GM18517 (cell line): ENCODE data around the gene CALN1.
"Not testable (repeated sequence)": the region's sequence is repeated elsewhere in the genome, so short reads cannot be mapped to it uniquely, and the experiment has no call there.

Source experiments
- ATAC-seq: cut with Tn5 transposase; IDR thresholded peaks from one replicate; pipeline ENCODE4 v1.9.1; 2021; ENCODE audit warnings: mild to moderate bottlenecking, moderate library complexity; ENCODE audit not compliant: unreplicated experiment

The CALN1 gene

GRCh38 chr7:71828361-71828760, 583.8 kb downstream of the CALN1 start:
- ATAC-seq, result no peak

GRCh38 chr7:71826141-71826540, 586.0 kb downstream of the CALN1 start:
- no peak for ATAC-seq

DNA sequence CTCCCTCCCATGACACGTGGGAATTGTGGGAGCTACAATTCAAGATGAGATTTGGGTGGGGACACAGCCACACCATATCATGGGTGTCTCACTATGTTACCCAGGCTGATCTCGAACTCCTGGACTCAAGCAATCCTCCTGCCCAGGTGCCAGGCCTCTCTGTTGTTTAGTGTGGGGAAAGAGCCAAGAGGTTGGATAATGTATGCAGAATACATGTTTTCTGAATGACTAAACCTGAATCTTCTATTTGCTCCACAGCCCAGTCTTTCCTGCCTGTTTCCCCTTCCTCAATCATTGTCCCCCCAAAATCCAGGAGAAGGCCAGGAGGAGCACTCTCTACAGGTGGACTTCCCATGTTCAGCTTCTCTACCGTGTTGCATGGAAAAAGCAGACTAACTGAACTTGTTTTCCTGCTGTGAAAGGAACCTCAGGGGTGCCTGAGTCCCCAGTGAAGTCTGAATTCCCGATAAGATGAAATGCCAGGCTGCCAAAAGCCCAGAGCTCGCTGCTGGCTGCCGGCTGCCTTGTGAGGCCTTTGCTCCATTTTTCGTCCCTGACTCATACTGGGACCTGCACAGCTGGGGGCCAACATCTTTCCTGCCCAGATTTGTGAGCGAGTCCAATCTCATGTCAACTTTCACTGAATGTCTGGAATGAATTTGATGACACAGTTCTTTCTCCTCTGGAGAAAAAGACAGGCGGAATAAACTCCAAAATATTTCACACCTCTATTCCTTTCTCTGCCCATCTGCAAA, 588.0 kb downstream of the CALN1 start:
- ATAC-seq, result no peak

GRCh38 chr7:71822406-71822805, 589.7 kb downstream of the CALN1 start:
- ATAC-seq, result not testable (repeated sequence)

- ATAC-seq, result no peak
Observed at GRCh38 chr7:71817916-71818315, 594.2 kb downstream of the CALN1 start.

GRCh38 chr7:71808115-71808514, 604.0 kb downstream of the CALN1 start:
- no peak for ATAC-seq

GRCh38 chr7:71804256-71804655, 607.9 kb downstream of the CALN1 start:
- ATAC-seq, result no peak

GRCh38 chr7:71801976-71802375, 610.2 kb downstream of the CALN1 start:
- ATAC-seq, result no peak

DNA sequence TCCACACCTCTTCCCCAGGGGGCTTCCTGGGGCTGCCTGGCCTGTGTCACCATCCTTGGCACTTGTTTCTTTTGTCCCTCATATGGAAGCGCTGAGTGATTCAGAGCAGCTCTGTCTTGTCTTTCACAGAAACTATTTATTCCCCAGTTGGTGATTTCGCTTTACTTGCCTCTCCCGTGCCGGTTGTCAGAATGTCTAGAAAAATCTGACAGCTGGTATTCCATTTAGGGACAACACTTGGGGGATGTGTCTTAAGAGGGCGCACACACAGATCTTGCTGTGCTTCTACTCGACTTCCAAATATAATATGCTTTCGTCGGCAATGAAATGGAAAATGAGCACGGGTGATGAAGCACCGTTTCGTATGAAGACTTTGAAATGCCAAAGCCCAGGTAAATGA, 611.8 kb downstream of the CALN1 start:
- ATAC-seq, result no peak

- ATAC-seq, result no peak
Observed at GRCh38 chr7:71795410-71795809, 616.7 kb downstream of the CALN1 start.

- ATAC-seq, result no peak
Observed at GRCh38 chr7:71793251-71793650, 618.9 kb downstream of the CALN1 start.

- ATAC-seq, result no peak
Observed at GRCh38 chr7:71787513-71787912, 624.6 kb downstream of the CALN1 start.

DNA sequence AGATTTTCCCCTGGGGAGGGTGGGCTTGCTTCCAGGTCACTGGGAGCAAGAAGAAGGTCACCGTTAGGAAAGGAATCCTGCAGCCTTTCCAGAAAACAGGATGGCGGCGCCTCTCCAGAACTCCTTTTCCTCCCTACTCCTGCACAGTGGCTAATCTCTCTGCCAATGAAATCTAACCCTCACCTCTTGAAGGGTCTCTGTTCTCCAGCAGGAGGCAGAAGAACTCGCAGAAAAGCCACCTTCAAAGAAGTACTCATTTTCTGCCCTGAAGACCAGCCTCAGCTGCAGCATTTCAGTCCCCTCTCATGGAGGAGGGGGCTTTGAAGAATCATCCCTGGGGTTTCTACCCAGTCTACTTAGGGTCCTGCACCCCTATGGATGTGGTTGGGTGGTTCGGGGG, 626.9 kb downstream of the CALN1 start:
- ATAC-seq, result no peak

GRCh38 chr7:71784781-71785180, 627.4 kb downstream of the CALN1 start:
- no peak for ATAC-seq

GRCh38 chr7:71784180-71784579, 628.0 kb downstream of the CALN1 start:
- no peak for ATAC-seq

GRCh38 chr7:71783779-71784178, 628.4 kb downstream of the CALN1 start:
- ATAC-seq, result no peak

- ATAC-seq, result no peak
Observed at GRCh38 chr7:71782051-71782450, 630.1 kb downstream of the CALN1 start.

- ATAC-seq, result no peak
Observed at GRCh38 chr7:71780282-71780681, 631.9 kb downstream of the CALN1 start.

DNA sequence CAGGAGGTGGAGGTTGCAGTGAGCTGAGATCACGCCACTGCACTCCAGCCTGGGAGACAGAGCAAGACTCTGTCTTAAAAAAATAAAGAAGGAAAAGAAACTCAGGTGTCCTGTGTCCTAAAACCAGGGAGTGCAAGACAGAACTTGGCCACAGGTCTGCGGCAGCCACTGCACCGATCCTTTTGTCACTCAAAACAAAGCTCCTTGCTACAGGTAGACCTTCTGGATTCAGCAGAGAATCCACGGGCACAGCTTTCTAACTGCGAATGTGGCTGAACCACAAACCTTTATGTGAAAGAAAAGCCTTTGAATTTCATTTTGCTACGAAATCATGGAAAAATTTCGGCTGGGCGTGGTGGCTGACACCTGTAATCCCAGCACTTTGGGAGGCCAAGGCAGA, 634.9 kb downstream of the CALN1 start:
- ATAC-seq, result no peak

- no peak for ATAC-seq
Observed at GRCh38 chr7:71776726-71777125, 635.4 kb downstream of the CALN1 start.

- no peak for ATAC-seq
Observed at GRCh38 chr7:71775648-71776047, 636.5 kb downstream of the CALN1 start.

DNA sequence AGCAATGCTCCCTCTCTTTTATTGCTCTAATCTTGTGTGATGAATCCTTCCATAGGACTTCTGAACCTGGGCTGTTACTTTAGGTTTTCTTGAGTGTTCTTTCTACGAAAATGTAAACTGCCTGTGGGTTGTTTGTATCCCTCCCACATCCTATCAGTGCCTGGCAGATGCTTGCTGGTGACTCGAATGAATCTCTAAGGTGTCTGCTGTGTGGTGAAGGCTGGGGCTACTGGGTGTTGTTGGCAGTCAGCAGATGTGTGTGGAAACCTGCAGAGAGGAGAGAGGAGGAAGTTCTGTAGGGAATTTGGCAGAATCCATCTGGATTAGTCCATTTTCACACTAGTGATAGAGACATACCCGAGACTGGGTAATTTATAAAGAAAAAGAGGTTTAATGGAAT, 639.4 kb downstream of the CALN1 start:
- ATAC-seq, result no peak

DNA sequence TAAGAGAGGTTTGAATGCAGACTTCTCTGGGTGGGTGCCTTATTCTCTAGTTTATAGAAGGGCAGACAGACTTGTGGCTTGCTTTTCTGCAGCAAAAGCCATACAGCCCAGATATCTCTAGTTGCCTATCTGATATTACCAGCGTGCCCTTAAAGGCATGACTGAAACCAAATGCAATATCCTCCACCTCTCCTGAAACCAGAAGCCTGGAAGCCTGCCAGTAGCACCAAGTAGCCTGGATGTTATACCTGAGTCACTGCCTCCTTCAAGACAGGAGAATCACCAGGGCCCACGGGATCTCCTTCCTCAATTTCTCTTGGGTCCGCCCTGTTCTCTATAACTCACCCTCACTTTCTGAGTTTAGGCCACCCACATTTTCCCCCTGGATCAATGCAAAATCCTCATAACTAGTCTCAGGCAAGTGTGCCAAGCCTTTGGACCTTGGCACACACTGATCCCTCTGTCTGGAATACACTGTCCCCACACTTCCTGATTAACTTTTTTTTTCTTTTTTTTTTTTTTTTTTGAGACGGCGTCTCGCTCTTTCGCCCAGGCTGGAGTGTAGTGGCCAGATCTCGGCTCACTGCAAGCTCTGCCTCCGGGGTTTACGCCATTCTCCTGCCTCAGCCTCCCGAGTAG, 641.8 kb downstream of the CALN1 start:
- ATAC-seq, result no peak
